GM12892 (cell line): ENCODE measurements around the gene TSPAN14.

Experiments
- DNase-seq: peaks from one replicate; pipeline ENCODE4 v3.0.0; 2011; ENCODE audit not compliant: insufficient read length
- FAIRE-seq: peaks from 2 replicates; lab custom pipeline; 2011; peaks lifted over from hg19 to GRCh38; lab: Jason Lieb, UNC
- POLR2A ChIP-seq: IDR thresholded peaks from 2 replicates; pipeline ENCODE4 v1.6.1; 2011; ENCODE audit warnings: low read depth, low read length, control low read depth
- POLR2AphosphoS5 ChIP-seq: IDR thresholded peaks from 2 replicates; pipeline ENCODE4 v1.6.1; 2011; ENCODE audit warnings: low read depth, low read length, control low read depth
- TAF1 ChIP-seq: IDR thresholded peaks from 2 replicates; pipeline ENCODE4 v1.6.1; 2011; ENCODE audit warnings: low read depth, mild to moderate bottlenecking, control low read depth, low read length, borderline replicate concordance

TSPAN14 gene

DNA sequence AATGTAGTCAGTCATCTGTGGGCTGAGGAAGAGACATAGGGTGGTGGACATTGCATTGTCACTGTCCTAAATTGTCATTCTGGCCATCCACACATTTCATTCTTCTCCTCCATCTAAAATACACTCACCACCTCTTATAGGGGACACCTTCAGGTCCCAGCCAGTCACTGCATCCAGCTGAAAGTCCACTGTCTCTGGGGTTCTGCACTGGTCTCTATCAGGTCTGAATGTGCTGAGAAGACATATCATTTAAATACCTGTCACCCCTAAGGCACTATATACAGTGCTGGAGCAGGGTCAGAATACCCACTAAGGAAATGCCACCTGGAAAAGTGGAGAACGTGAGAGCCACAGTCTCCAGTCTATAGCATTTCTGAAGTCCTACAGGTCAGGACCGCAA, 113.2 kb downstream of the TSPAN14 start:
- no peak for TF ChIP-seq POLR2AphosphoS5
- no peak for TF ChIP-seq TAF1
- no peak for TF ChIP-seq POLR2A
- DNase-seq (no peak), FAIRE-seq (peak; percentile 9)

GRCh38 chr10:80569131-80569895, 115.2 kb downstream of the TSPAN14 start:
- no peak for FAIRE-seq
- DNase-seq: no peak
- no peak for TF ChIP-seq TAF1
- TF ChIP-seq POLR2AphosphoS5: no peak
- TF ChIP-seq POLR2A: no peak

DNA sequence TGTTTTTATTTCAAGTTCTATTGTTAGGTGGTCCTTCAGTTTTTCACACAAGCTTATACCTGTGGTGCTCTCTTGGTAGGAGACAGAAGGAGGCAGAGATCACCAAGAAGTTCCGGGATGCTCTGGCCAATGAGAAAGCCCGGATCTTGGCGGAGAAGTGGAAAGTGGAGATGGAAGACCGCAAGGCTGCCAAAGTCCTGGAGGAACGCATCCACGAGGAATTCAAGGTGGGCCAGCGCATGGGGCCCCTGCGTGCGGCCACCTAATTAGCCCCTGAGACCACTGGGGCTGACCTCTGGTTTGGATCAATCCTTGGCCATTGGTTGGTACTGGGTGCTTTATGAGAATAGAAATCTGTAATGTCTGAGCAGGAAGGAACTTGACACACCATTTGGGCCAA, 117.2 kb downstream of the TSPAN14 start:
- TF ChIP-seq POLR2AphosphoS5: no peak
- TF ChIP-seq POLR2A: no peak
- TF ChIP-seq TAF1: no peak
- FAIRE-seq (no peak), DNase-seq (no peak)

- FAIRE-seq (no peak), DNase-seq (no peak)
- TF ChIP-seq TAF1 (no peak), POLR2AphosphoS5 (no peak), POLR2A (no peak)
Observed at GRCh38 chr10:80579181-80579763, 125.2 kb downstream of the TSPAN14 start.

- no peak for FAIRE-seq
- TF ChIP-seq POLR2AphosphoS5: no peak
- TF ChIP-seq TAF1: no peak
- no peak for TF ChIP-seq POLR2A
- no peak for DNase-seq
Observed at GRCh38 chr10:80579849-80580637, 125.9 kb downstream of the TSPAN14 start.

- FAIRE-seq (no peak), DNase-seq (no peak)
- no peak for TF ChIP-seq POLR2AphosphoS5
- no peak for TF ChIP-seq POLR2A
- no peak for TF ChIP-seq TAF1
Observed at GRCh38 chr10:80580638-80581468, 126.7 kb downstream of the TSPAN14 start.

GRCh38 chr10:80581469-80581835, 127.3 kb downstream of the TSPAN14 start:
- no peak for FAIRE-seq
- DNase-seq: no peak
- TF ChIP-seq POLR2A (no peak), POLR2AphosphoS5 (no peak), TAF1 (no peak)

DNA sequence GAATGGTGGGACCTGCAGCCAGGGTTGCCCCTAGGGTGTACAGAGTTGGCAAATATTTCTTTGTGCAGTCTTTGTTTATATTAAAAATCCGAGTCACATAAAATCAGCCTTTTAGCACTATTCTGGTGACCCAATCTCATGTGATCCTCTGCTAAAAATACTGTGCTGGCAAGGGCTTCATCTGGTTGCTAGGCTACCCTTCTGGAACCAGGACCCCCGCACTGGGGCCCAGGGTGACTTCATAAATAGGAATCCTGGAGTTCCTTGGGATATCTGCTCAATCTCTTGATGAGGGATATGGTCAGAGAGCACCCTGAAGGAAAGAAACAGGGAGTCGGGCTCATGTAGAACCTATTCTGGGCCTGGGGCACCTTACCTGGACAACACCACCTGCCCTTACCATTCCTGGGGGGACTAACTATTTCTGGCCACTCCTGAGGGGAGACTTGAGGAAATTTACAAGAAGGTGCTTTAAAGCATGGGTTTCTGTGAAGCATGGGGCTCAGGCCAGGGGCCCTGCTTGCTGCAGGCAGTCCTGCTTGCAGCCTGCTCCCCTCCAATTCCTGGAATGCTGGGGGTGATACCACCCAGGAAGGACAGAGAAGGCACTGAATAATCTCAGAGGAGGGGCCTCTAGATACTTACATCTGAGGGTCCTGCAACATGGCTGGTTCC, 128.3 kb downstream of the TSPAN14 start:
- TF ChIP-seq POLR2A: no peak
- no peak for TF ChIP-seq TAF1
- no peak for FAIRE-seq
- no peak for DNase-seq
